Adrenal gland (tissue), 12 donors: ENCODE data around the gene MAML2. TPM values are rescaled to one million over a fixed set of nuclear protein-coding genes. Genes with fewer than 3 reads are reported as not detected.

ENCODE experiments used
- DNase-seq, 7 donors: peaks; one replicate each; pipeline ENCODE4 v3.0.0-alpha.2; 2019 to 2020
- H3K27ac ChIP-seq, 5 donors: fragments of 200-600 bp; sonication (generic) in 4 of 5; 1 replicate in 3 of 5; 2 replicates in 2 of 5; pipeline versions ENCODE4 v1.5.1 to v1.8.0; 2016 to 2020; ENCODE audit warnings: mild to moderate bottlenecking in 1 of 5
- H3K27me3 ChIP-seq: fragments of 200-600 bp; 2 replicates; pipeline ENCODE4 v1.8.0; 2021
- H3K36me3 ChIP-seq, 2 donors: fragments of 200-600 bp; replicated peaks in 1 of 2; 1 replicate in 1 of 2; 2 replicates in 1 of 2; pipeline versions ENCODE4 v1.5.1 to v1.8.0; 2018 to 2022
- H3K4me1 ChIP-seq, 2 donors: fragments of 200-600 bp; replicated peaks in 1 of 2; 1 replicate in 1 of 2; 2 replicates in 1 of 2; pipeline versions ENCODE4 v1.5.1 to v1.8.0; 2018 to 2021
- H3K4me3 ChIP-seq, 4 donors: fragments of 200-600 bp; sonication (generic) in 3 of 4; one replicate each; pipeline ENCODE4 v1.5.1; 2016 to 2018
- H3K9me3 ChIP-seq, 3 donors: fragments of 200-600 bp; sonication (generic) in 1 of 3; replicated peaks in 1 of 3; 1 replicate in 2 of 3; 2 replicates in 1 of 3; pipeline versions ENCODE4 v1.5.1 to v1.8.0; 2016 to 2021
- CTCF ChIP-seq, 6 experiments: fragments of 450-650 bp in 4 of 6; fragments of 200-600 bp in 2 of 6; sonication (generic) in 1 of 6; IDR thresholded peaks; 1 replicate in 5 of 6; 2 replicates in 1 of 6; pipeline versions ENCODE4 v1.5.1 to v1.8.0; 2016 to 2021; ENCODE audit warnings: antibody characterized with exemption in 6 of 6, mild to moderate bottlenecking in 2 of 6, moderate library complexity in 1 of 6
- POLR2A ChIP-seq, 2 donors: fragments of 450-650 bp; IDR thresholded peaks; one replicate each; pipeline ENCODE4 v1.6.1; 2017; ENCODE audit warnings: antibody characterized with exemption in 2 of 2, mild to moderate bottlenecking in 2 of 2, moderate library complexity in 1 of 2
- WGBS, 4 donors: extraction: QIAGEN DNeasy Blood & Tissue Kit in 2 of 4; methylation state at CpG; one replicate each; pipeline versions ENCODE4 v1.1.5 to v1.1.7; 2013 to 2017; 5-methylcytosine and 5-hydroxymethylcytosine counted together
- intact Hi-C, 2 donors: fragments of 100-400 bp; cut with DNase I; formaldehyde crosslinking; loops; one replicate each; pipeline versions ENCODE4 v1.14.1 to v1.15.0; 2022 to 2023
- polyA plus RNA-seq, 3 donors: library from polyadenylated mRNA; stranded (reverse); fragments of 200-250 nt in 2 of 3; fragments of 350-450 nt in 1 of 3; fragmentation: Illumina TruSeq in 1 of 3; extraction: RNeasy Lipid Tissue Mini Kit (QIAGEN cat#74804) in 1 of 3; gene quantifications; one replicate each; pipeline ENCODE4 v1.2.3, GENCODE V29; 2013 to 2014
- total RNA-seq, 9 donors: library from RNA; depleted of rRNA in 4 of 9; stranded (reverse); fragments of >200 nt in 4 of 9; fragments of 120-200 nt in 1 of 9; fragmentation: NEBNext Ultra II Directional in 1 of 9; extraction: Animal tissue kit (Norgen Biotek cat#: 25700) in 1 of 9; gene quantifications; one replicate each; pipeline versions ENCODE4 v1.1.0 to v1.2.4, GENCODE V29; 2013 to 2023
- donor health status: healthy with polysubstance abuse.
- donor health status: Bipolar disorder and iron deficiency.
- donor health status: DM: yes; HTN: yes; CAD: no.
- donor health status: DM: no; HTN: no; CAD: no.
- donor health status: DM: no; HTN: no; CAD: no.
- donor health status: DM: yes; HTN: yes; CAD: no.

Gene MAML2
- total and polyA plus RNA-seq, 12 donors, result 1.4 to 19.4 (median 7.6) TPM

GRCh38 chr11:96227244-96227643 lies 115.8 kb downstream of the MAML2 start:
- H3K27ac ChIP-seq, result no peak overlapping the region
- H3K4me3 ChIP-seq, result no peak overlapping the region
- H3K4me1 ChIP-seq, result peaks cover 7 to 21% of the 10 kb centered on the region in 2 donors
- intact Hi-C loops, result no loop called here
- no peak for TF ChIP-seq POLR2A (IDR thresholded peaks at IDR 0.05)
- TF ChIP-seq CTCF (IDR thresholded peaks at IDR 0.05), result no peak
- WGBS, 4 donors, result 95 to 100% (median 98%) methylated on average over 1 of the region's 1 CpG
- DNase-seq, result no peak
- no peaks in the 10 kb centered on the region for H3K27me3 ChIP-seq
- no peaks in the 10 kb centered on the region for H3K9me3 ChIP-seq
- H3K36me3 ChIP-seq, result no peaks in the 10 kb centered on the region

GRCh38 chr11:96223083-96223482 lies 119.9 kb downstream of the MAML2 start:
- Histone ChIP-seq H3K27me3 (no peaks in the 10 kb centered on the region), H3K27ac (no peak overlapping the region), H3K36me3 (no peaks in the 10 kb centered on the region), H3K9me3 (no peaks in the 10 kb centered on the region), H3K4me3 (no peak overlapping the region), H3K4me1 (peaks cover 3 to 24% of the 10 kb centered on the region in 2 donors)
- DNase-seq, result no peak
- TF ChIP-seq CTCF (IDR thresholded peaks at IDR 0.05), result no peak
- TF ChIP-seq POLR2A (IDR thresholded peaks at IDR 0.05), result no peak
- 95 to 98% (median 96%) methylated on average over 1 of the region's 1 CpG for WGBS, 4 donors
- intact Hi-C loops, result no loop called here

GRCh38 chr11:96222102-96222501 lies 120.9 kb downstream of the MAML2 start:
- Histone ChIP-seq H3K4me3 (no peak overlapping the region), H3K4me1 (peaks cover 0 to 24% of the 10 kb centered on the region in 2 donors), H3K27ac (no peak overlapping the region), H3K36me3 (no peaks in the 10 kb centered on the region), H3K9me3 (no peaks in the 10 kb centered on the region), H3K27me3 (no peaks in the 10 kb centered on the region)
- WGBS, 4 donors, result 88 to 95% (median 93%) methylated on average over 5 to 6 of the region's 6 CpGs
- no peak for DNase-seq
- no peak for TF ChIP-seq POLR2A (IDR thresholded peaks at IDR 0.05)
- TF ChIP-seq CTCF (IDR thresholded peaks at IDR 0.05), result no peak
- intact Hi-C loops, result no loop called here

- H3K36me3 ChIP-seq, result no peaks in the 10 kb centered on the region
- H3K27ac ChIP-seq, result no peak overlapping the region
- no peaks in the 10 kb centered on the region for H3K9me3 ChIP-seq
- H3K27me3 ChIP-seq, result no peaks in the 10 kb centered on the region
- 66 to 74% (median 67%) methylated on average over 4 of the region's 4 CpGs for WGBS, 4 donors
- DNase-seq, result no peak
- peaks cover 0 to 24% of the 10 kb centered on the region in 2 donors for H3K4me1 ChIP-seq
- no peak overlapping the region for H3K4me3 ChIP-seq
- intact Hi-C loops, result no loop called here
- TF ChIP-seq CTCF (IDR thresholded peaks at IDR 0.05) (no peak), POLR2A (IDR thresholded peaks at IDR 0.05) (no peak)
These were observed 121.5 kb downstream of the MAML2 start for GRCh38 chr11:96221244-96222070.
